CD4-positive, alpha-beta memory T cell (primary cell): ENCODE measurements around the gene EIF2B2. TPM values are rescaled to one million over a fixed set of nuclear protein-coding genes. Genes with fewer than 3 reads are reported as not detected.
A peak's percentile ranks its signal among the peaks of the same experiment; 100 is the strongest.

Experiments used
- CTCF ChIA-PET: fragments of 350-600 bp; sonication (Branson Sonifier 250); formaldehyde crosslinking; loops from one replicate; lab custom pipeline; 2021; ENCODE audit warnings: inconsistent platforms; ENCODE audit not compliant: partially characterized antibody; lab: Charles Lee
- POLR2A ChIA-PET: fragments of 350-600 bp; sonication (Branson Sonifier 250); formaldehyde crosslinking; loops from one replicate; lab custom pipeline; 2021; ENCODE audit not compliant: partially characterized antibody; lab: Charles Lee
- DNase-seq, 5 donors: peaks; one replicate each; pipeline versions ENCODE4 v3.0.0 to v3.0.0-alpha.2; 2020 to 2022; ENCODE audit warnings: mixed read lengths in 1 of 5
- H3K27ac ChIP-seq: one replicate; pipeline ENCODE4 v1.7.0; 2013; ENCODE audit warnings: low read depth, low read length
- H3K27me3 ChIP-seq: 2 replicates; pipeline ENCODE4 v1.7.0; 2013; ENCODE audit warnings: mild to moderate bottlenecking, low read length, moderate library complexity; ENCODE audit not compliant: insufficient read depth
- H3K36me3 ChIP-seq: 2 replicates; pipeline ENCODE4 v1.7.0; 2013; ENCODE audit warnings: mild to moderate bottlenecking, low read length, moderate library complexity; ENCODE audit not compliant: insufficient read depth
- H3K4me1 ChIP-seq: 2 replicates; pipeline ENCODE4 v1.7.0; 2013; ENCODE audit warnings: mild to moderate bottlenecking, low read length, moderate library complexity; ENCODE audit not compliant: insufficient read depth
- H3K4me3 ChIP-seq, 2 donors: one replicate each; pipeline ENCODE4 v1.7.0; 2013; ENCODE audit warnings: low read length in 2 of 2, mild to moderate bottlenecking in 1 of 2
- H3K9me3 ChIP-seq, 2 donors: one replicate each; pipeline ENCODE4 v1.7.0; 2013; ENCODE audit warnings: low read length in 2 of 2, control low read depth in 1 of 2; ENCODE audit not compliant: control insufficient read depth in 1 of 2
- H3K27ac Mint-ChIP-seq, 7 donors: one replicate each; pipeline ENCODE4 v1.8.0; 2020 to 2021; ENCODE audit warnings: mixed read lengths in 7 of 7, mild to moderate bottlenecking in 6 of 7, inconsistent platforms in 3 of 7, moderate library complexity in 3 of 7
- H3K27me3 Mint-ChIP-seq, 2 donors: one replicate each; pipeline ENCODE4 v1.8.0; 2020 to 2021; ENCODE audit warnings: mixed read lengths in 2 of 2
- H3K36me3 Mint-ChIP-seq, 2 donors: one replicate each; pipeline ENCODE4 v1.8.0; 2020 to 2021; ENCODE audit warnings: mixed read lengths in 2 of 2, inconsistent platforms in 1 of 2, mild to moderate bottlenecking in 1 of 2
- H3K4me1 Mint-ChIP-seq, 4 donors: one replicate each; pipeline ENCODE4 v1.8.0; 2020 to 2021; ENCODE audit warnings: mixed read lengths in 4 of 4, mild to moderate bottlenecking in 1 of 4
- H3K4me3 Mint-ChIP-seq, 8 donors: one replicate each; pipeline ENCODE4 v1.8.0; 2020 to 2021; ENCODE audit warnings: mixed read lengths in 8 of 8, mild to moderate bottlenecking in 7 of 8, moderate library complexity in 6 of 8, inconsistent platforms in 3 of 8
- H3K9me3 Mint-ChIP-seq, 8 donors: one replicate each; pipeline ENCODE4 v1.8.0; 2020 to 2021; ENCODE audit warnings: mixed read lengths in 8 of 8, mild to moderate bottlenecking in 5 of 8, inconsistent platforms in 3 of 8, moderate library complexity in 1 of 8
- intact Hi-C: fragments of 100-400 bp; cut with micrococcal nuclease; formaldehyde crosslinking; loops from one replicate; pipeline ENCODE4 v1.15.1; 2023
- polyA plus RNA-seq, 2 donors: library from polyadenylated mRNA; unstranded; fragments of 300-500 nt; fragmentation: Illumina TruSeq; gene quantifications; one replicate each; pipeline ENCODE4 v1.2.3, GENCODE V29; 2021
- total RNA-seq, 2 experiments: library from RNA; stranded (reverse); gene quantifications; one replicate each; pipeline ENCODE4 v1.2.3, GENCODE V29; 2021

The EIF2B2 gene
- total and polyA plus RNA-seq, 4 experiments from 2014 or later: 31.3 to 38.8 (median 32.2) TPM

DNA sequence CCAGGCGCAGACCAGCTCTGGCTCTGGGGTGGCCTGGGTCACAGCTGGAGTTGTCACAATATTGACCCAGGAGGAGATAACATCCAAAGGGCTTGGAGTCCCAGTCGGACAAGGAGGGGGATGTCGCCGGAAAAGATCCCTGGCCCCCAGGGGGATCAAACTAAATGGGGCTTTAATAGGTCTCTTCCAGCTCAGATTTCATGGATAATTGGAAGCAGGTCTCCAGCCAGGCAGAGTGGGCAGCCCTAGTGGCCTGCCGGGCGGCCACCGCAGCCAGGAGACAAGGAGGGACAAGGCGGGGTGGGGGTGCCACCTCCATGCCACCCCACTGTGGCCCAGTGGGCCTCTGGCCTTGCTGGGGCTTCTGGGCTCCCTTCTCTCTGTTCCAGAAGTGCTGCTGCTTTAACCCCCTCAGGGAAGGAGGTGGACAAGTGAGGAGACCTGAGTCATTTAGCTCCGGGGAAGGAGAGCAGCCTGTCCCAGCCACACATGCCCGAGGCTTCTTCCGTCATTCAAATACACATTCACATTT is 24.2 kb upstream of the EIF2B2 start:
- no peak for DNase-seq
- Histone ChIP-seq H3K27me3 (no peaks in the 10 kb centered on the region), H3K4me1 (no peaks in the 10 kb centered on the region), H3K4me3 (no peak overlapping the region), H3K9me3 (no peaks in the 10 kb centered on the region), H3K36me3 (no peaks in the 10 kb centered on the region), H3K27ac (no peak overlapping the region)
- Mint-ChIP-seq H3K27me3 (no peaks in the 10 kb centered on the region), H3K9me3 (no peaks in the 10 kb centered on the region), H3K36me3 (no peaks in the 10 kb centered on the region), H3K27ac (peak overlapping the region in 1 of 7 donors; percentile 66), H3K4me3 (no peak overlapping the region), H3K4me1 (peaks cover 0 to 2% (median 0%) of the 10 kb centered on the region in 4 donors)
- POLR2A ChIA-PET: no interaction called here
- intact Hi-C loops: no loop called here
- CTCF ChIA-PET: interaction anchor here (0.7 kb wide), 1 partner anchor 11 kb away, joined by 3 read pairs; no protein-coding TSS in a partner anchor

DNA sequence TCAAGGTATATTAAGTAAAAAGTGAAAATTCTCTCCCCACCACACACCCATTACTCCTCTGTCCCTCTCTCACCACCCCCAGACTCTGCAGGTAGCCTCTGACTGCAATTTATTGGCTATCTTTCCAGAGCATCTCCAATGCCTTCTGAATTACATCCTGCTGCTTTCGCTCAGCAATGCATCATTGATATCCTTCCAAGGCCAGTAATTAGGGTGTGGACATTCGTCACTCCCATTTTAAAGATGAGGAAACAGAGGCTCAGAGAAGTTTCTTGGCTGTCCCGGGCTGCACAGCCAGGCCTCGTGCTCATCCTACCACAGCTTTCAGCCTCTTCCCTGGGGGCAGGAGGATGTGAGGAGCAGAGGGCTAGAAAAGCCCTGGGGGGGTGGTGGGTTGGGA is 23.7 kb upstream of the EIF2B2 start:
- ChIA-PET CTCF (interaction anchor here (0.7 kb wide), 1 partner anchor 10 kb away, joined by 3 read pairs; no protein-coding TSS in a partner anchor), POLR2A (no interaction called here)
- H3K27me3 ChIP-seq: no peaks in the 10 kb centered on the region
- H3K36me3 ChIP-seq: no peaks in the 10 kb centered on the region
- no peaks in the 10 kb centered on the region for H3K9me3 ChIP-seq
- no peaks in the 10 kb centered on the region for H3K4me1 Mint-ChIP-seq
- no peak for DNase-seq
- H3K9me3 Mint-ChIP-seq: no peaks in the 10 kb centered on the region
- H3K36me3 Mint-ChIP-seq: no peaks in the 10 kb centered on the region
- intact Hi-C loops: no loop called here
- no peaks in the 10 kb centered on the region for H3K4me1 ChIP-seq
- H3K4me3 ChIP-seq: no peak overlapping the region
- H3K4me3 Mint-ChIP-seq: no peak overlapping the region
- H3K27me3 Mint-ChIP-seq: no peaks in the 10 kb centered on the region
- H3K27ac ChIP-seq: no peak overlapping the region
- H3K27ac Mint-ChIP-seq: no peak overlapping the region

DNA sequence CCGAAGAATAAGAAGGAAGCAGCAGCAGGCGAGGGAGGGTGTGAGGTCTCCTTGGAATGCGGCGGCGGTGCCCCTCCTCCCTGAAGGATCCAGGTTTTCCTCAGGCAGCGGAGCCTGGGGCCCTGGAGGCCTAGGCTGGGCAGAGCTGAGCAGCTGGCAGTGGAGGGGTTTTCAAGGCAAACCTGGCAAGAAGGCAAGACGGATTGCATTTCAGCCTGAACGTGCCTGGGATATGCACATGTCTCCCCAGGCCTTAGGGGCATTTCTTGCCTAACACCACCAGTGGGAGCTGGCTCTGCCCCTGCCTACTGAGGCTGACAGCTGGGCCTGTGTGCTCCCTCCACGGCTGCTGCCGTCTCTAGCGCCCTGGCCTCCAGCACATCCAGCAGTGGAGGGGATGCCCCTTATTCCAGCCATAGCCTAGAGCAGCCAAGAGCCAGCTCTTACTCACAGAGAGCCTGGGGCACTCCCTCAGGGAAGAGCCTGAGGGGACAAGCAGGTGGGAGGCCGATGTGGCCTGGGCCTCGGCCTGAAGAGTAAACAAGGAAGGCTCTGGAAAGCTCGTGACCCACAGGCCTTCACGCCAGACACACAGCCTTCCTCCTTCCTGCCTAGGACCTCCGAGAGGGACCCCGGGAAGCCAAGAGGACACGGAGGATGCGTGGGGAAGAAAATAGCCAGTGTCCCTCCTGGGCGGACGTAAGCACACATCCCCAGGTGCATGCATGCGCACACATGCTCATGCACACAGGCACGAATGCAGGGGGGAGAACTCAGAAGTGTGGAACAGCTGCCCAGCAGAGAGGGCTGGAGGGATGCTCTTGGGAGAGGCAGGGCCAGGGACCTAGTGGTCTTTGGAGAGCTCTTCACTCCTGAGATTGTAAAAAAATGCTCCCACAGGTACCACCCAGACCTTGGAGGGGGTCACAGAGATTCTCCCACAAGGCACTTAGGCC is 23.0 kb upstream of the EIF2B2 start:
- no peaks in the 10 kb centered on the region for H3K4me1 Mint-ChIP-seq
- no peaks in the 10 kb centered on the region for H3K36me3 Mint-ChIP-seq
- Histone ChIP-seq H3K27me3 (no peaks in the 10 kb centered on the region), H3K4me1 (no peaks in the 10 kb centered on the region), H3K36me3 (no peaks in the 10 kb centered on the region), H3K4me3 (no peak overlapping the region), H3K27ac (no peak overlapping the region), H3K9me3 (no peaks in the 10 kb centered on the region)
- no peaks in the 10 kb centered on the region for H3K9me3 Mint-ChIP-seq
- H3K4me3 Mint-ChIP-seq: no peak overlapping the region
- ChIA-PET POLR2A (no interaction called here), CTCF (interaction anchor here (0.7 kb wide), 2 partner anchors 9 to 75 kb away, joined by 3 read pairs; no protein-coding TSS in a partner anchor)
- no peak overlapping the region for H3K27ac Mint-ChIP-seq
- DNase-seq: no peak
- intact Hi-C loops: no loop called here
- H3K27me3 Mint-ChIP-seq: no peaks in the 10 kb centered on the region

DNA sequence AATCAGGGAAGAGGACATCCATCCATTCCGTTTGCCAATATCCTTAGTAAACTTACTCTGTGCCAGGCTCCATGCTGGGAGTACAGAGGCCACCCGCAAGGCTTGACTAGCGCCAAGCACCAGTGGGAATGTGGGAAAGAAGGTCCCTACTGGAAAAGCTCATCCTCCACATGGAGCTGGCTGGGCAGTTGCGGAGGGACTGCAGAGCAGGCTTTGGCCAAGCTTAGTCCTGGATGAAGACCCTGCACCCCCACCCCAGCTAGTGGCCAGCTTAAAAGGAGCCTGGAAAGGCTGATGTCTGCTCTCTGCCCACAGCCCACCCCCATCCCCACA is 22.4 kb upstream of the EIF2B2 start:
- Histone ChIP-seq H3K27ac (no peak overlapping the region), H3K27me3 (no peaks in the 10 kb centered on the region), H3K4me1 (no peaks in the 10 kb centered on the region), H3K4me3 (no peak overlapping the region), H3K36me3 (no peaks in the 10 kb centered on the region), H3K9me3 (no peaks in the 10 kb centered on the region)
- intact Hi-C loops: no loop called here
- Mint-ChIP-seq H3K4me1 (no peaks in the 10 kb centered on the region), H3K36me3 (no peaks in the 10 kb centered on the region), H3K9me3 (no peaks in the 10 kb centered on the region), H3K27me3 (no peaks in the 10 kb centered on the region), H3K27ac (no peak overlapping the region), H3K4me3 (no peak overlapping the region)
- CTCF ChIA-PET: interaction anchor here (0.5 to 0.7 kb wide), 2 partner anchors 75 to 320 kb away, joined by 3 to 5 read pairs; no protein-coding TSS in a partner anchor
- POLR2A ChIA-PET: no interaction called here
- DNase-seq: no peak

DNA sequence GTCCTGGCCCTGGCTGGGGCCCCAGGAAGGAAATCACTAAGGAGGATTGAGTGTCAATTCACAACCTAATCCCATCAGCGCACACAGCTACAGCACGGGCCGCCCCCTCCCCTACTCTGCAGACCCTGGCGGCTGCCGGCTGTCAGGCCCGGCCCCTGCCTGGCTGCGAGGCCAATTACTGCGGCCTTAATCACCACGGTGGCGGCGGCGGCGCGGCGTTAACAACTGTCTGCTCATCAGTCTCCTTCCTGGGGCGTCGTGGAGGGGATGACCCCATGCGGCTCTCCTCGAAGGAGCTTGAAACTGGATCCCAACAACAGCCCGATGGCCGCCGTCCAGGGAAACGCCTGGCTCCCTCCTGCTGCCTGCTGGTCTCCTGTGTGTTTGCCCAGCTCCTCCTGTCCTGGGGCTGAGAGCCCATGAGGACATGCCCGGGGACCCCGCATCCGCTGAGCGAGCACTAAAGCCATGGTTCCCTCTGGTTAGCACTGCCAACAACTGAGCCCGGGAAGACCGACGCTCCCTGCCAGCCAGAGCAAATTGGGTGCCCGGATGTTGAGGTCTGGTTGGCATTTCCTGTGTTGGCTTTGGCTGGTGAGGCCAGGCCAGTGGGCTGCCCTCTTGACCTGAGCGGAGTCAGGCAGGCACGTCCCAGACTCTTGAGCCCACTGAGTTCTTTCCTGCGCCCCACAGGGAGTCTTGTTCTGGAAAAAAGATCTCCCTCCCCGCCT is 21.8 kb upstream of the EIF2B2 start:
- Histone ChIP-seq H3K27ac (no peak overlapping the region), H3K4me1 (no peaks in the 10 kb centered on the region), H3K9me3 (no peaks in the 10 kb centered on the region), H3K4me3 (no peak overlapping the region), H3K36me3 (no peaks in the 10 kb centered on the region), H3K27me3 (no peaks in the 10 kb centered on the region)
- CTCF ChIA-PET: interaction anchor here (0.5 kb wide), 1 partner anchor 319 kb away, joined by 5 read pairs; no protein-coding TSS in a partner anchor
- intact Hi-C loops: no loop called here
- POLR2A ChIA-PET: no interaction called here
- no peaks in the 10 kb centered on the region for H3K4me1 Mint-ChIP-seq
- H3K9me3 Mint-ChIP-seq: no peaks in the 10 kb centered on the region
- H3K27ac Mint-ChIP-seq: no peak overlapping the region
- DNase-seq: no peak
- no peaks in the 10 kb centered on the region for H3K36me3 Mint-ChIP-seq
- H3K4me3 Mint-ChIP-seq: no peak overlapping the region
- no peaks in the 10 kb centered on the region for H3K27me3 Mint-ChIP-seq

DNA sequence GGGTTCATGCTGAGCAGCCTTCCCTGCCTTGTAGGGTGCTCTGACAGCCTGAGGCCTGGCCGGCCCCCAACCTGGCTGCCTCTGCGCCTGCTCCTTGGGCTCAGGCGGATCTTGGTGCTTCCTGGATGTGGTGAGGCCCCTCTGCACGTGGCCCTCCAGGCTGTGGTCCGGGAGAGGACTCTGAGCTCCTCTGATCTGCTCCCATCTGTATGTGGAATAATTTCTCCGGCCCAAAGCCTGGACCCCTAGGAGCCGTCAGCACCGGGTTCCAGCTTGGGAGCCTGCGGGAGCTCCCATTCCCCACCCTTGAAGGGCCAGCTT is 21.3 kb upstream of the EIF2B2 start:
- no peaks in the 10 kb centered on the region for H3K36me3 Mint-ChIP-seq
- ChIA-PET CTCF (no interaction called here), POLR2A (no interaction called here)
- intact Hi-C loops: no loop called here
- H3K4me1 ChIP-seq: no peaks in the 10 kb centered on the region
- H3K27ac ChIP-seq: no peak overlapping the region
- no peaks in the 10 kb centered on the region for H3K27me3 ChIP-seq
- H3K4me1 Mint-ChIP-seq: no peaks in the 10 kb centered on the region
- H3K36me3 ChIP-seq: no peaks in the 10 kb centered on the region
- H3K9me3 Mint-ChIP-seq: no peaks in the 10 kb centered on the region
- no peak overlapping the region for H3K4me3 Mint-ChIP-seq
- no peak for DNase-seq
- H3K4me3 ChIP-seq: no peak overlapping the region
- H3K9me3 ChIP-seq: no peaks in the 10 kb centered on the region
- H3K27me3 Mint-ChIP-seq: no peaks in the 10 kb centered on the region
- no peak overlapping the region for H3K27ac Mint-ChIP-seq

DNA sequence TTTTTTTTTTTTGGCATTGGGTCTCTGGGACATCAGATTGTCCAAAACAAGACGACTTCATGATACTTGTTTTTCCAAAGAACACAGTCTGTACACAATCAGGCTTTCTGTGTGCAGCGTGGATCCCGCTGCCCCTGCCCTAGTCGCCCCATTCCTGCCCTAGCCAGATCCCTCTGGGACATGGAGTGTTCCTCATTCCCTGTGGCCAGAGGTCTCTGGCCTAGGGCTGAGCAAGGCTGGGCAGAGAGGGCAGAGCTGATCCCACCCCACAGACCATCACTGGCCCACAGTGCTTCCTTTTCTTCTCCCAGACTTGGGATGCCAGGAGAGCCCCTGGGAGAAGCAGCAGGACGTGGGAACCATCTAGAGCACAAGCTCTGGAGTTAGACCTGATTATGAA is 20.9 kb upstream of the EIF2B2 start:
- Histone ChIP-seq H3K27me3 (no peaks in the 10 kb centered on the region), H3K27ac (no peak overlapping the region), H3K4me3 (no peak overlapping the region), H3K4me1 (no peaks in the 10 kb centered on the region), H3K36me3 (no peaks in the 10 kb centered on the region), H3K9me3 (no peaks in the 10 kb centered on the region)
- intact Hi-C loops: no loop called here
- no peaks in the 10 kb centered on the region for H3K4me1 Mint-ChIP-seq
- POLR2A ChIA-PET: no interaction called here
- no peaks in the 10 kb centered on the region for H3K36me3 Mint-ChIP-seq
- H3K9me3 Mint-ChIP-seq: no peaks in the 10 kb centered on the region
- CTCF ChIA-PET: no interaction called here
- no peak for DNase-seq
- no peaks in the 10 kb centered on the region for H3K27me3 Mint-ChIP-seq
- no peak overlapping the region for H3K4me3 Mint-ChIP-seq
- H3K27ac Mint-ChIP-seq: no peak overlapping the region
